ENCODE data around the gene MYF5. TPM values are rescaled to one million over a fixed set of nuclear protein-coding genes. Genes with fewer than 3 reads are reported as not detected.

Gene MYF5
- total and polyA plus RNA-seq, 10 of the 15 experiments (the other 5 are each of a cell fraction or from before 2014, with no cell fraction given): not detected

- Histone ChIP-seq H3K4me2 (ENCODE audit: control insufficient read depth, insufficient read depth) (no peak overlapping the region), H3K4me3 (no peak overlapping the region), H4K20me1 (ENCODE audit: control insufficient read depth, insufficient read depth) (no peaks in the 10 kb centered on the region), H3K27me3 (replicated peaks in 1 of 2; ENCODE audit: control insufficient read depth in 2 of 2, insufficient read depth in 2 of 2, low read length in 1 of 2) (no peaks in the 10 kb centered on the region), H3K36me3 (ENCODE audit: control insufficient read depth in 2 of 2, insufficient read depth in 2 of 2, low read length in 1 of 2) (no peaks in the 10 kb centered on the region), H3K27ac (ENCODE audit: control insufficient read depth, insufficient read depth) (no peak overlapping the region), H3K9ac (ENCODE audit: control insufficient read depth, insufficient read depth, low read length) (no peak overlapping the region), H3K79me2 (ENCODE audit: control insufficient read depth, insufficient read depth, low read length) (no peaks in the 10 kb centered on the region), H3K9me3 (replicated peaks; ENCODE audit: control insufficient read depth, insufficient read depth, low read length) (no peaks in the 10 kb centered on the region), H2AFZ (ENCODE audit: control insufficient read depth, low read depth, low read length) (no peak overlapping the region), H3K4me1 (ENCODE audit: control insufficient read depth, insufficient read depth, low read length) (no peaks in the 10 kb centered on the region)
- FAIRE-seq (peak; percentile 56), DNase-seq (ENCODE audit: low read depth, low spot score) (no peak), ATAC-seq (peak; percentile 38)
- no TSS peak for BruUV-seq (replicated peaks)
- WGBS (ENCODE audit: insufficient coverage, insufficient replicate concordance, low lambda C conversion rate, missing lambda C conversion rate): 0% methylated on average over 2 of the region's 2 CpGs
- POLR2A ChIA-PET: no interaction called here
- RAD21 ChIA-PET (ENCODE audit: unreplicated experiment): no interaction called here
- in situ Hi-C loops (cut with MboI) (no loop called here), intact Hi-C loops (cut with micrococcal nuclease; ENCODE audit: unreplicated experiment) (no loop called here)
- CTCF ChIA-PET: interaction anchor here (0.6 to 1.1 kb wide), 3 partner anchors 29 to 129 kb away, joined by 3 to 5 read pairs (median 3); no protein-coding TSS in a partner anchor
- TF ChIP-seq CBFB (IDR thresholded peaks at IDR 0.05; ENCODE audit: low read depth) (no peak), KAT2A (conservative IDR thresholded peaks at IDR 0.05; ENCODE audit: control insufficient read depth, low read depth, low read length) (no peak), ZSCAN29 (IDR thresholded peaks at IDR 0.05) (no peak), TCF7 (IDR thresholded peaks at IDR 0.05; ENCODE audit: borderline replicate concordance) (no peak), NFIC (IDR thresholded peaks at IDR 0.05; ENCODE audit: low read depth, low read length) (no peak), ZBTB33 (IDR thresholded peaks at IDR 0.05) (no peak)
- SMC1A ChIA-PET (ENCODE audit: uncharacterized antibody, unreplicated experiment): interaction anchor here (1.0 to 1.3 kb wide), 3 partner anchors 8 to 36 kb away, joined by 3 to 6 read pairs (median 4); no protein-coding TSS in a partner anchor
Observed at GRCh38 chr12:80681287-80681686, 35.4 kb upstream of the MYF5 start.

DNA sequence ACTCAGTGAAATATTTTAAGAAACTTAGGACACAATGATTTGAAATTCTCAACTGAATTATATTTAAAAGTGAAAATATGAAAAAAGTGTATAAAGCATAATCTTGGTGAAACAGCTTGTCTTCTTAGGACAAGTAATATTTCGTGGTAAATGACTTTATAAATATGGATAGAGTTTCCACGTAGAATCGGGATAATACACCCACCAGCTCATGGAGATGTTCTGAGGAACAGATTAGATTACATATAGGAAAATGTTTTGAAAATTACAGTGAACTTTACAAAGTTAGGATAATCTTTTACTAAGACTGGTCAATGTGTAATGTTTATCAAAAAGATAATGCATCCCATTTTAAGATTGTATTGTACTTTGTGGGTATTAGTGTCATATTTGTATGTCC, 34.9 kb upstream of the MYF5 start:
- ATAC-seq (no peak), FAIRE-seq (no peak), DNase-seq (ENCODE audit: low read depth, low spot score) (no peak)
- no peaks in the 10 kb centered on the region for H3K9me3 ChIP-seq (replicated peaks; ENCODE audit: control insufficient read depth, insufficient read depth, low read length)
- no peak overlapping the region for H2AFZ ChIP-seq (ENCODE audit: control insufficient read depth, low read depth, low read length)
- in situ Hi-C loops (cut with MboI): no loop called here
- intact Hi-C loops (cut with micrococcal nuclease; ENCODE audit: unreplicated experiment): no loop called here
- POLR2A ChIA-PET: no interaction called here
- no peaks in the 10 kb centered on the region for H3K79me2 ChIP-seq (ENCODE audit: control insufficient read depth, insufficient read depth, low read length)
- H3K4me1 ChIP-seq (ENCODE audit: control insufficient read depth, insufficient read depth, low read length): no peaks in the 10 kb centered on the region
- CTCF ChIA-PET: interaction anchor here (0.6 to 1.1 kb wide), 2 partner anchors 28 to 126 kb away, joined by 3 to 5 read pairs; no protein-coding TSS in a partner anchor
- BruUV-seq (replicated peaks): no TSS peak
- WGBS (ENCODE audit: insufficient coverage, insufficient replicate concordance, low lambda C conversion rate, missing lambda C conversion rate): 84% methylated on average over 3 of the region's 3 CpGs
- no peak overlapping the region for H3K4me2 ChIP-seq (ENCODE audit: control insufficient read depth, insufficient read depth)
- H3K27ac ChIP-seq (ENCODE audit: control insufficient read depth, insufficient read depth): no peak overlapping the region
- no peak overlapping the region for H3K9ac ChIP-seq (ENCODE audit: control insufficient read depth, insufficient read depth, low read length)
- no peaks in the 10 kb centered on the region for H3K36me3 ChIP-seq (ENCODE audit: control insufficient read depth in 2 of 2, insufficient read depth in 2 of 2, low read length in 1 of 2)
- H4K20me1 ChIP-seq (ENCODE audit: control insufficient read depth, insufficient read depth): no peaks in the 10 kb centered on the region
- RAD21 ChIA-PET (ENCODE audit: unreplicated experiment): no interaction called here
- H3K4me3 ChIP-seq: no peak overlapping the region
- TF ChIP-seq ESRRA (IDR thresholded peaks at IDR 0.05; ENCODE audit: low read length): no peak
- TF ChIP-seq, protein P1, sequence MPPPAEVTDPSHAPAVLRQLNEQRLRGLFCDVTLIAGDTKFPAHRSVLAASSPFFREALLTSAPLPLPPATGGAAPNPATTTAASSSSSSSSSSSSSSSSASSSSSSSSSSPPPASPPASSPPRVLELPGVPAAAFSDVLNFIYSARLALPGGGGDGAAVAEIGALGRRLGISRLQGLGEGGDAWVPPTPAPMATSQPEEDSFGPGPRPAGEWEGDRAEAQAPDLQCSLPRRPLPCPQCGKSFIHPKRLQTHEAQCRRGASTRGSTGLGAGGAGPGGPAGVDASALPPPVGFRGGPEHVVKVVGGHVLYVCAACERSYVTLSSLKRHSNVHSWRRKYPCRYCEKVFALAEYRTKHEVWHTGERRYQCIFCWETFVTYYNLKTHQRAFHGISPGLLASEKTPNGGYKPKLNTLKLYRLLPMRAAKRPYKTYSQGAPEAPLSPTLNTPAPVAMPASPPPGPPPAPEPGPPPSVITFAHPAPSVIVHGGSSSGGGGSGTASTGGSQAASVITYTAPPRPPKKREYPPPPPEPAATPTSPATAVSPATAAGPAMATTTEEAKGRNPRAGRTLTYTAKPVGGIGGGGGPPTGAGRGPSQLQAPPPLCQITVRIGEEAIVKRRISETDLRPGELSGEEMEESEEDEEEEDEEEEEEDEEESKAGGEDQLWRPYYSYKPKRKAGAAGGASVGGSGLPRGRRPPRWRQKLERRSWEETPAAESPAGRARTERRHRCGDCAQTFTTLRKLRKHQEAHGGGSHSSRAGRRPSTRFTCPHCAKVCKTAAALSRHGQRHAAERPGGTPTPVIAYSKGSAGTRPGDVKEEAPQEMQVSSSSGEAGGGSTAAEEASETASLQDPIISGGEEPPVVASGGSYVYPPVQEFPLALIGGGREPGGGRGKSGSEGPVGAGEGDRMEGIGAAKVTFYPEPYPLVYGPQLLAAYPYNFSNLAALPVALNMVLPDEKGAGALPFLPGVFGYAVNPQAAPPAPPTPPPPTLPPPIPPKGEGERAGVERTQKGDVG (CRISPR knock-in tag; IDR thresholded peaks at IDR 0.05): no peak
- SMC1A ChIA-PET (ENCODE audit: uncharacterized antibody, unreplicated experiment): interaction anchor here (1.3 kb wide), 2 partner anchors 9 to 22 kb away, joined by 4 to 6 read pairs; no protein-coding TSS in a partner anchor
- H3K27me3 ChIP-seq (replicated peaks in 1 of 2; ENCODE audit: control insufficient read depth in 2 of 2, insufficient read depth in 2 of 2, low read length in 1 of 2): no peaks in the 10 kb centered on the region

All from GM12878 (cell line).